ENCODE data around the gene NUMBL. TPM values are rescaled to one million over a fixed set of nuclear protein-coding genes. Genes with fewer than 3 reads are reported as not detected.
A peak's percentile ranks its signal among the peaks of the same experiment; 100 is the strongest.

The NUMBL gene
- total and polyA plus RNA-seq, 9 of the 15 experiments (the other 6 are each of a cell fraction or from before 2014, with no cell fraction given): 0.39 to 38.6 (median 6.6) TPM

- no peaks in the 10 kb centered on the region for H3K79me2 ChIP-seq (ENCODE audit: control insufficient read depth, insufficient read depth, low read length)
- DNase-seq (ENCODE audit: extremely low read depth in 1 of 4, low spot score in 3 of 4) (peak; percentile 98 to 99 (median 98)), FAIRE-seq (peak; percentile 97), ATAC-seq (peak; percentile 98)
- in situ Hi-C loops (cut with MboI): no loop called here
- no peaks in the 10 kb centered on the region for H3K9me1 ChIP-seq (ENCODE audit: control insufficient read depth, insufficient read depth, low read length)
- H3K4me3 ChIP-seq: no peak overlapping the region
- intact Hi-C loops (cut with micrococcal nuclease): no loop called here
- ChIA-PET CTCF (ENCODE audit: low intra/inter-chr PET ratio) (interaction anchor here (0.5 to 0.6 kb wide), 2 partner anchors 10 to 639 kb away, joined by 3 to 4 read pairs; no protein-coding TSS in a partner anchor), POLR2A (interaction anchor here (0.6 to 2.6 kb wide), 8 partner anchors 9 to 159 kb away, joined by 3 to 7 read pairs (median 5); partner anchors contain the start of gene LTBP4)
- no TSS peak for BruUV-seq (replicated peaks)
- H3K9ac ChIP-seq (ENCODE audit: insufficient read depth in 1 of 2, low read depth in 2 of 2, low read length in 2 of 2): peak overlapping the region in 1 of 2 experiments; percentile 80; a peak in 2 of 4 replicates
- H2AFZ ChIP-seq (ENCODE audit: low read depth, low read length): no peak overlapping the region
- WGBS (ENCODE audit: insufficient coverage, low coverage, missing lambda C conversion rate): 9% methylated on average over 40 of the region's 41 CpGs
- H3K4me1 ChIP-seq (replicated peaks in 1 of 2; ENCODE audit: control insufficient read depth in 2 of 2, insufficient read depth in 2 of 2, low read length in 2 of 2): peaks cover 31 to 50% of the 10 kb centered on the region in 2 experiments
- peak overlapping the region; percentile 51; the same call in 1 of the 3 replicates for H3K27ac ChIP-seq (ENCODE audit: extremely low read depth, low read depth, low read length)
- no peaks in the 10 kb centered on the region for H4K20me1 ChIP-seq (replicated peaks; ENCODE audit: control insufficient read depth, insufficient read depth, low read length)
- peaks cover 69% of the 10 kb centered on the region; the same call in 2 of the 3 replicates for H3K36me3 ChIP-seq (ENCODE audit: control insufficient read depth, insufficient read depth, low read length)
- peak overlapping the region; percentile 72 for H3K4me2 ChIP-seq (ENCODE audit: insufficient read depth, low read length)
- H3K27me3 ChIP-seq (ENCODE audit: control insufficient read depth in 2 of 2, insufficient read depth in 2 of 2, low read length in 2 of 2): no peaks in the 10 kb centered on the region
- no peaks in the 10 kb centered on the region for H3K9me3 ChIP-seq (replicated peaks; ENCODE audit: control insufficient read depth, insufficient read depth, low read depth, low read length)
- no peak for TF ChIP-seq TAF1 (IDR thresholded peaks at IDR 0.05; ENCODE audit: control insufficient read depth, extremely low read depth, insufficient read depth, low read length, severe bottlenecking)
- TF ChIP-seq BHLHE40 (IDR thresholded peaks at IDR 0.05; ENCODE audit: low read length): peak; percentile 55
- no peak for TF ChIP-seq UBTF (IDR thresholded peaks at IDR 0.05; ENCODE audit: borderline replicate concordance in 1 of 2, low read depth in 2 of 2, low read length in 2 of 2)
- TF ChIP-seq PURB (CRISPR knock-in tag; IDR thresholded peaks at IDR 0.05; ENCODE audit: low read depth): no peak
- no peak for TF ChIP-seq THRA (IDR thresholded peaks at IDR 0.05)
- no peak for TF ChIP-seq ZNF212 (CRISPR knock-in tag; IDR thresholded peaks at IDR 0.05)
- TF ChIP-seq MCM2 (IDR thresholded peaks at IDR 0.05; ENCODE audit: low read depth): no peak
- TF ChIP-seq CXXC5 (CRISPR knock-in tag; IDR thresholded peaks at IDR 0.05): peak; percentile 86
- TF ChIP-seq YY1 (IDR thresholded peaks at IDR 0.05; ENCODE audit: borderline replicate concordance in 1 of 3, control insufficient read depth in 1 of 3, extremely low read depth in 1 of 3, insufficient read depth in 3 of 3, insufficient read length in 1 of 3, insufficient replicate concordance in 2 of 3, low read depth in 1 of 3, low read length in 2 of 3): peak in 1 of 3 experiments; percentile 29
- 0 out of 2 replicates have a peak, but pooled peaks have one; percentile 61 for TF ChIP-seq HDAC2 (IDR thresholded peaks at IDR 0.05)
- TF ChIP-seq FUS (optimal IDR thresholded peaks at IDR 0.05; ENCODE audit: low read depth, low read length): no peak
- TF ChIP-seq ZNF133 (CRISPR knock-in tag; IDR thresholded peaks at IDR 0.05): no peak
- no peak for TF ChIP-seq HMGXB4 (CRISPR knock-in tag; IDR thresholded peaks at IDR 0.05)
- TF ChIP-seq RNF2 (IDR thresholded peaks at IDR 0.05): 0 out of 2 replicates have a peak, but pooled peaks have one; percentile 27
These were observed 66.8 kb downstream of the NUMBL start for GRCh38 chr19:40623403-40624251.

All from K562 (cell line).